Measurements from ENCODE around the gene CDH4. TPM values are rescaled to one million over a fixed set of nuclear protein-coding genes. Genes with fewer than 3 reads are reported as not detected.

CDH4 gene
- total RNA-seq, 1 donor from 2014 or later: 0.06 TPM

DNA sequence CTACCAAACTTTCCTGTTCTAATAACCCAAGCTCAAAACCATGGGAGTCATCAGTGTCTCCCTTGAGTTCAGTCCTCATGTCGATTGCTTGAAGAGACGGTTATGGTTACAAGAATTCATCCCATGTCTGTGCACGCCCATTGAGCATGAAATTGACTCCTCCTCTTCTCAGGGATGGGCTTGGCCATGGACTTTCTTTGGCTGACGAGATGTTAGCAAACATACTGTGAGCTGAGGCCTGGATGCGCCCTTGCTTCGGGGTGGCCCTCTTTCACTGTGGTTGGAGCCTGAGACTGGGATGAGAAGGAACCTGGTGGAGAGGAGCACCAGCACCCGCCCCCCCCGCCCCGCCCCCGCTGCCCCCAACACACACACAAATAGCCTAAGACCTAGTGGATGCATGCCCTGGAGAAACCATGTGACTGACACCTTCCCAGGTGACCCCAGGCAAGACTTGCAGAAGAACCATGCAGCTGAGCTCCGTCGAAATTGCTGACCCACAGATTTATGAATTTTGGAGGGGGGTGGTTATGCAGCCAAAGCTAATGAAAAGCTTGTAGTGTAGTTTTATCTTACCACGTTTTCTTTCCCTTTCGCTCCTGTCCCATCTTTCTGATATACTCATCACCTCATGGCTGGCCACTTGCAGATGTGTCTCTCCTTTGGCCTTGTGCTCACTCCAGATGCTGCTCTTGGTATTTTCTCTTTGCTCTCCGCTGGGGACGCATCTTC lies 231.4 kb downstream of the CDH4 start:
- ATAC-seq: no peak

DNA sequence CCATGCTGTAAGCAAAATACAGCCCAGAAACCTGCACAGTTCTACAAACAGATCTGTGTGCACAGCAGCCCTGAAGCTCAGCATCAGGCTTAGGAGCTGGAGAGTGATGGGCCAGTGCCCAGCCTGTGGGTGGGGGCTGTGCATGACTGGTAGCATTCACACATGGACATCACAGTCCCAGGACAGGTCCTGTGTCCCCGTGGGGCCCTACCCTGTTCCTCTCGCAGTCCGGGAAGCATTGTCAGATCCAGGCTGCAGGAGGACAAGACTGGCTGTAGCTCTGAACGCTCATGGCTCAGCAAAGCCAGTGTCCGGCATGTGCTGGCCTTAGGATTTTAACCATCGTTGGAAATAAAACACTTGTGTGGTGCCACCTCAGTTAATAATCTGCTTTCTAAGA lies 234.1 kb downstream of the CDH4 start:
- intact Hi-C loops (cut with DNase I): no loop called here
- Histone ChIP-seq H3K4me1 (no peaks in the 10 kb centered on the region), H3K27ac (no peak overlapping the region), H3K27me3 (ENCODE audit: low read depth) (peaks cover 12% of the 10 kb centered on the region), H3K4me3 (no peak overlapping the region), H3K36me3 (no peaks in the 10 kb centered on the region), H3K9me3 (no peaks in the 10 kb centered on the region)
- ATAC-seq (no peak), DNase-seq (no peak)
- TF ChIP-seq, protein P1, sequence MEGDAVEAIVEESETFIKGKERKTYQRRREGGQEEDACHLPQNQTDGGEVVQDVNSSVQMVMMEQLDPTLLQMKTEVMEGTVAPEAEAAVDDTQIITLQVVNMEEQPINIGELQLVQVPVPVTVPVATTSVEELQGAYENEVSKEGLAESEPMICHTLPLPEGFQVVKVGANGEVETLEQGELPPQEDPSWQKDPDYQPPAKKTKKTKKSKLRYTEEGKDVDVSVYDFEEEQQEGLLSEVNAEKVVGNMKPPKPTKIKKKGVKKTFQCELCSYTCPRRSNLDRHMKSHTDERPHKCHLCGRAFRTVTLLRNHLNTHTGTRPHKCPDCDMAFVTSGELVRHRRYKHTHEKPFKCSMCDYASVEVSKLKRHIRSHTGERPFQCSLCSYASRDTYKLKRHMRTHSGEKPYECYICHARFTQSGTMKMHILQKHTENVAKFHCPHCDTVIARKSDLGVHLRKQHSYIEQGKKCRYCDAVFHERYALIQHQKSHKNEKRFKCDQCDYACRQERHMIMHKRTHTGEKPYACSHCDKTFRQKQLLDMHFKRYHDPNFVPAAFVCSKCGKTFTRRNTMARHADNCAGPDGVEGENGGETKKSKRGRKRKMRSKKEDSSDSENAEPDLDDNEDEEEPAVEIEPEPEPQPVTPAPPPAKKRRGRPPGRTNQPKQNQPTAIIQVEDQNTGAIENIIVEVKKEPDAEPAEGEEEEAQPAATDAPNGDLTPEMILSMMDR (IDR thresholded peaks at IDR 0.05): no peak

More for the DNA sequence above, 231.4 kb downstream of the CDH4 start:
- no peak for DNase-seq
- H3K36me3 ChIP-seq: no peaks in the 10 kb centered on the region
- H3K27me3 ChIP-seq (ENCODE audit: low read depth): peaks cover 12% of the 10 kb centered on the region
- TF ChIP-seq, protein P1 (IDR thresholded peaks at IDR 0.05): no peak
- no peak overlapping the region for H3K4me3 ChIP-seq
- intact Hi-C loops (cut with DNase I): no loop called here
- H3K4me1 ChIP-seq: no peaks in the 10 kb centered on the region
- H3K27ac ChIP-seq: no peak overlapping the region
- H3K9me3 ChIP-seq: no peaks in the 10 kb centered on the region

DNA sequence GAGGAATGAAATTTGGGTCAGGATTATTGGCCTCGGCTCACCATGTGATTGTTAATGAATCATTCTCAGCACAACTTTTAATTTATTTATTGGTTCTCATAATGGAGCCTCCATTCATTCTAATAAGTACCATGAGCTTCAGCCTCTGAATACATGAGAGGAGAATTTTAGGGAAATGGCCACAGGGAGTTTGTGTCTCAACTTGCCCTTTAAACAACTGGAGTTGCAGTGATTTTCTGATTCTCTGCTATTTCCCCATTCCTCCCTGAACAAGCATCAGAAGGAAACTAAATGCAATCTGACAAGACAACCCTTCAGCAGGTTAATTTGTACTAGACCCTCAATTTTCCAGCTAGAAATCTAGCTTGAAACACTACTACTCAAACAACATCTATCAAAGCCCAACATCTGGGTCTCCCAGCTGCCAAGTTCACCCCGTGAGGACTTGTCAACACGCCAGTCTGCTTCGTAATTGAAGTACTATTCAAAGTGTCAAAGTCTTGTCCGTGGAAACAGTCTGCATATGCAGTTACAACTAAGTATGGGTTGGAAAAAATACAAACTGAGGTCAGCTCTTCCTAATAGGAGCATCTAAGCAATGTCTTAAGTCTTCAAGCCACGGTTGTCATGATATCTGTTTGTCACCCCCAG lies 235.4 kb downstream of the CDH4 start:
- TF ChIP-seq, protein P1 (IDR thresholded peaks at IDR 0.05): no peak
- Histone ChIP-seq H3K27me3 (ENCODE audit: low read depth) (peaks cover 12% of the 10 kb centered on the region), H3K4me3 (no peak overlapping the region), H3K27ac (no peak overlapping the region), H3K9me3 (no peaks in the 10 kb centered on the region), H3K36me3 (no peaks in the 10 kb centered on the region), H3K4me1 (no peaks in the 10 kb centered on the region)
- ATAC-seq (no peak), DNase-seq (no peak)
- intact Hi-C loops (cut with DNase I): no loop called here

DNA sequence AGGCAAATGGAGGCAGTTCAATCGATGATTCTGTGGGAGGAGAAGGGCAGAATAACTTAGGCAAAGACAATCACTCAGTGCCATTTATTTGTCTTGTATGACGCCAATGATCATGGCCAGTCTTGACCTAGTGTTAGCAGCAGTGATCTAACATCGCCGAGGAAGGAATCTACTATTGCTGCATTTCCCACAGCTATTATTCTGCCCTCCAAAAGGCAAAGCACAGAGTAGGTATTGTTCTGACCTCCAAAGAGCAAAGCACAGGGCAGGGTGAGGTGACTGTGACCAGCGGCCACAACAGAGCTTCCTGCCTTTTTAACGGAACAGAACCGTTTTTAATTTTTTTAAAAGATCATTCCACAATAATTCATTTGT lies 235.9 kb downstream of the CDH4 start:
- intact Hi-C loops (cut with DNase I): no loop called here
- Histone ChIP-seq H3K36me3 (no peaks in the 10 kb centered on the region), H3K9me3 (no peaks in the 10 kb centered on the region), H3K27me3 (ENCODE audit: low read depth) (peaks cover 12% of the 10 kb centered on the region), H3K27ac (no peak overlapping the region), H3K4me3 (no peak overlapping the region), H3K4me1 (no peaks in the 10 kb centered on the region)
- TF ChIP-seq, protein P1 (IDR thresholded peaks at IDR 0.05): no peak
- ATAC-seq (no peak), DNase-seq (no peak)

DNA sequence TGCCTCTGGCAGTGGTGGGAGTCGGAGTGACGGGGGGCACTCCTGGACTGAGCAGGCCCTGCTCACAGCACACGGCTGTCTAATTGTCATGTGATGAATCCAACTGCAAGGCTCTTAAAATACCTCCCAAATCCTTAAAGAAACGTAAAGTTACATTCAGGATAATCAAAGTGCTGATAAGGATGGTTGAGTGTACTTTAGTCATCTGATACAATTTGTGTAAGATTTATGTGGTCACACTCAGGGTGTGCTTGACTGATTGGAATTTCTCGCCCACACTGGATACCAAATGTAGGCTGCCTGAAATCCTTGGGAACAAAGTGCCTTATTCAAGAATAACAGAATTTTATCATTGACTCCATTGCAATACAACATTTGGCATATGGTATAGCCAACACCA lies 238.7 kb downstream of the CDH4 start:
- Histone ChIP-seq H3K4me1 (no peaks in the 10 kb centered on the region), H3K9me3 (no peaks in the 10 kb centered on the region), H3K27me3 (ENCODE audit: low read depth) (peaks cover 10% of the 10 kb centered on the region), H3K27ac (no peak overlapping the region), H3K4me3 (no peak overlapping the region), H3K36me3 (no peaks in the 10 kb centered on the region)
- intact Hi-C loops (cut with DNase I): no loop called here
- ATAC-seq (peak in 1 of 2 donors; percentile 21), DNase-seq (no peak)
- TF ChIP-seq, protein P1 (IDR thresholded peaks at IDR 0.05): no peak
